HCT116 (cell line): ENCODE data around the gene ERC1. TPM values are rescaled to one million over a fixed set of nuclear protein-coding genes. Genes with fewer than 3 reads are reported as not detected.

ENCODE experiments used
- ATAC-seq: fragments of 200-7000 bp; cut with Tn5 transposase; 2 replicates; pipeline ENCODE4 v1.9.1; 2020; ENCODE audit warnings: mild to moderate bottlenecking, moderate library complexity
- BruUV-seq: library from RNA; stranded (reverse); fragments of 400-500 nt; replicated peaks from 2 replicates; lab custom pipeline; 2021; lab: Mats Ljungman, UMichigan
- CTCF ChIA-PET: fragments of 300-600 bp; sonication (Branson Sonifier 250); formaldehyde crosslinking; loops from one replicate; lab custom pipeline; 2021; ENCODE audit warnings: antibody characterized with exemption; lab: Charles Lee
- POLR2A ChIA-PET: fragments of 300-600, 350-600 bp; sonication (Branson Sonifier 250); formaldehyde crosslinking; loops from one replicate; lab custom pipeline; 2021; ENCODE audit warnings: antibody characterized with exemption; lab: Charles Lee
- RAD21 ChIA-PET, 2 experiments: fragments of 300-600 bp; sonication (Branson Sonifier 250); formaldehyde crosslinking; loops; one replicate each; lab custom pipeline; 2023; ENCODE audit warnings: low total read pairs in 2 of 2; ENCODE audit not compliant: uncharacterized antibody in 2 of 2, unreplicated experiment in 2 of 2, low non-redundant PET in 1 of 2; lab: Charles Lee
- DNase-seq: peaks from one replicate; pipeline ENCODE4 v3.0.0-alpha.2; 2010; ENCODE audit warnings: low read depth, low spot score
- H2AFZ ChIP-seq: fragments of 200-600 bp; shearing (Covaris generic), sonication (generic); 2 replicates; pipeline ENCODE4 v1.6.1; 2017; ENCODE audit warnings: low read depth, mixed run types, mixed read lengths, antibody characterized with exemption, low read length; ENCODE audit not compliant: poor library complexity, severe bottlenecking
- H3K27ac ChIP-seq: 2 replicates; pipeline ENCODE4 v1.5.1; 2012; ENCODE audit warnings: low read depth, low read length
- H3K27me3 ChIP-seq: fragments of 200-600 bp; sonication (generic); 2 replicates; pipeline ENCODE4 v1.6.1; 2016; ENCODE audit warnings: mixed run types, low read length, mixed read lengths; ENCODE audit not compliant: insufficient read depth
- H3K36me3 ChIP-seq, 2 experiments: fragments of 200-500 bp in 1 of 2; fragments of 200-600 bp in 1 of 2; sonication (Bioruptor generic) in 1 of 2; sonication (generic) in 1 of 2; 2 replicates each; pipeline versions ENCODE4 v1.5.1 to v1.6.1; 2014 to 2016; ENCODE audit warnings: low read length in 2 of 2, inconsistent platforms in 1 of 2, mixed read lengths in 1 of 2, mixed run types in 1 of 2; ENCODE audit not compliant: insufficient read depth in 2 of 2, control insufficient read depth in 1 of 2
- H3K4me1 ChIP-seq, 2 experiments: fragments of 200-600 bp in 1 of 2; sonication (generic) in 1 of 2; 2 replicates each; pipeline versions ENCODE4 v1.5.1 to v1.6.1; 2012 to 2017; ENCODE audit warnings: low read length in 2 of 2, inconsistent platforms in 1 of 2, mild to moderate bottlenecking in 1 of 2, mixed read lengths in 1 of 2, mixed run types in 1 of 2, moderate library complexity in 1 of 2; ENCODE audit not compliant: insufficient read depth in 2 of 2, control insufficient read depth in 1 of 2
- H3K4me2 ChIP-seq: fragments of 200-600 bp; sonication (generic); 2 replicates; pipeline ENCODE4 v1.6.1; 2017; ENCODE audit warnings: mixed run types, low read length, mixed read lengths
- H3K4me3 ChIP-seq, 2 experiments: fragments of 200-600 bp in 1 of 2; sonication (generic) in 1 of 2; replicated peaks in 1 of 2; 2 replicates each; pipeline ENCODE4 v1.5.1; 2011 to 2016; ENCODE audit warnings: low read length in 2 of 2, control low read depth in 1 of 2, low read depth in 1 of 2, mild to moderate bottlenecking in 1 of 2, mixed read lengths in 1 of 2, mixed run types in 1 of 2
- H3K79me2 ChIP-seq: fragments of 200-600 bp; sonication (generic); 2 replicates; pipeline ENCODE4 v1.6.1; 2017; ENCODE audit warnings: mild to moderate bottlenecking, mixed run types, low read length, moderate library complexity, mixed read lengths; ENCODE audit not compliant: insufficient read depth
- H3K9ac ChIP-seq: fragments of 200-600 bp; sonication (generic); 2 replicates; pipeline ENCODE4 v1.6.1; 2016; ENCODE audit warnings: low read length, mixed read lengths
- H3K9me2 ChIP-seq: fragments of 200-600 bp; sonication (generic), shearing (Covaris generic); 2 replicates; pipeline ENCODE4 v1.6.1; 2017; ENCODE audit warnings: mixed run types, mild to moderate bottlenecking, moderate library complexity; ENCODE audit not compliant: insufficient read depth
- H3K9me3 ChIP-seq, 2 experiments: fragments of 200-500 bp in 1 of 2; fragments of 200-600 bp in 1 of 2; sonication (Bioruptor generic) in 1 of 2; sonication (generic) in 1 of 2; 2 replicates each; pipeline ENCODE4 v1.6.1; 2014 to 2017; ENCODE audit warnings: low read length in 2 of 2, mixed read lengths in 2 of 2, inconsistent platforms in 1 of 2, low read depth in 1 of 2, mild to moderate bottlenecking in 1 of 2, mixed run types in 1 of 2, moderate library complexity in 1 of 2; ENCODE audit not compliant: control insufficient read depth in 1 of 2, insufficient read depth in 1 of 2
- H4K20me1 ChIP-seq: fragments of 200-600 bp; sonication (generic), shearing (Covaris generic); 2 replicates; pipeline ENCODE4 v1.6.1; 2017; ENCODE audit warnings: mixed run types, mild to moderate bottlenecking, moderate library complexity; ENCODE audit not compliant: insufficient read depth
- ATF3 ChIP-seq: IDR thresholded peaks from 2 replicates; pipeline ENCODE4 v1.6.1; 2012
- CEBPB ChIP-seq: IDR thresholded peaks from 2 replicates; pipeline ENCODE4 v1.6.1; 2012; ENCODE audit warnings: low read depth
- JUND ChIP-seq: IDR thresholded peaks from 2 replicates; pipeline ENCODE4 v1.6.1; 2012
- MAX ChIP-seq: IDR thresholded peaks from 2 replicates; pipeline ENCODE4 v1.6.1; 2012
- POLR2A ChIP-seq: IDR thresholded peaks from 2 replicates; pipeline ENCODE4 v1.7.0; 2011; ENCODE audit warnings: borderline replicate concordance; ENCODE audit not compliant: insufficient read depth, insufficient read length; ENCODE audit errors: extremely low read depth
- POLR2AphosphoS5 ChIP-seq: IDR thresholded peaks from 2 replicates; pipeline ENCODE4 v1.6.1; 2011; ENCODE audit warnings: mild to moderate bottlenecking, low read depth, low read length, moderate library complexity
- REST ChIP-seq: IDR thresholded peaks from 2 replicates; pipeline ENCODE4 v1.6.1; 2012; ENCODE audit warnings: low read depth
- SIN3A ChIP-seq: IDR thresholded peaks from 2 replicates; pipeline ENCODE4 v1.6.1; 2012; ENCODE audit warnings: low read depth
- SP1 ChIP-seq: IDR thresholded peaks from 2 replicates; pipeline ENCODE4 v1.6.1; 2012; ENCODE audit warnings: low read depth
- SRF ChIP-seq: IDR thresholded peaks from 2 replicates; pipeline ENCODE4 v1.6.1; 2012; ENCODE audit warnings: low read depth
- YY1 ChIP-seq: IDR thresholded peaks from 2 replicates; pipeline ENCODE4 v1.6.1; 2011; ENCODE audit warnings: low read length, low read depth, moderate library complexity, mild to moderate bottlenecking; ENCODE audit not compliant: insufficient replicate concordance; ENCODE audit errors: extremely low read depth
- ZNF274 ChIP-seq: fragments of 200-500 bp; sonication (Bioruptor generic); IDR thresholded peaks from 2 replicates; pipeline ENCODE4 v1.6.1; 2014; ENCODE audit warnings: mild to moderate bottlenecking, low read depth, low read length, inconsistent platforms
- intact Hi-C: fragments of 100-400 bp; cut with micrococcal nuclease; formaldehyde crosslinking; loops from 2 replicates; pipeline ENCODE4 v1.10.0; 2022
- total RNA-seq: library from RNA; stranded (reverse); gene quantifications from one replicate; pipeline ENCODE4 v1.2.1, GENCODE V29; 2021; ENCODE audit not compliant: unreplicated experiment

ERC1 gene
- total RNA-seq, 1 experiment from 2014 or later: 41.9 TPM

GRCh38 chr12:1443421-1444141, 452.6 kb downstream of the ERC1 start:
- no peaks in the 10 kb centered on the region for H3K79me2 ChIP-seq
- H3K36me3 ChIP-seq: no peaks in the 10 kb centered on the region
- DNase-seq (no peak), ATAC-seq (no peak)
- POLR2A ChIA-PET: no interaction called here
- no peak overlapping the region for H3K4me3 ChIP-seq
- RAD21 ChIA-PET: no interaction called here
- H3K27me3 ChIP-seq: no peaks in the 10 kb centered on the region
- H3K9ac ChIP-seq: no peak overlapping the region
- TF ChIP-seq CEBPB (no peak), SRF (no peak), POLR2A (no peak), SP1 (no peak), ATF3 (no peak), SIN3A (no peak), JUND (no peak), MAX (no peak), REST (no peak), YY1 (no peak), ZNF274 (no peak), POLR2AphosphoS5 (no peak)
- no peak overlapping the region for H2AFZ ChIP-seq
- H4K20me1 ChIP-seq: no peaks in the 10 kb centered on the region
- H3K4me1 ChIP-seq: no peaks in the 10 kb centered on the region
- intact Hi-C loops: no loop called here
- H3K27ac ChIP-seq: no peak overlapping the region
- H3K9me2 ChIP-seq: no peaks in the 10 kb centered on the region
- no peaks in the 10 kb centered on the region for H3K9me3 ChIP-seq
- CTCF ChIA-PET: no interaction called here
- H3K4me2 ChIP-seq: no peak overlapping the region
- BruUV-seq: no TSS peak
